T-cell (primary cell): ENCODE measurements around the gene NUMB. TPM values are rescaled to one million over a fixed set of nuclear protein-coding genes. Genes with fewer than 3 reads are reported as not detected.

Experiments used
- ATAC-seq, 4 experiments: fragments of 200-7000 bp in 3 of 4; fragments of 150-1000 bp in 1 of 4; cut with Tn5 transposase; replicated peaks in 1 of 4; 1 replicate in 3 of 4; 2 replicates in 1 of 4; pipeline ENCODE4 v1.10.0; 2021; ENCODE audit warnings: moderate library complexity in 3 of 4, mild to moderate bottlenecking in 2 of 4, moderate number of reproducible peaks in 1 of 4
- CTCF ChIA-PET, 2 donors: fragments of 300-600 bp; sonication (Branson Sonifier 250); formaldehyde crosslinking; loops; one replicate each; lab custom pipeline; 2022; ENCODE audit warnings: antibody characterized with exemption in 2 of 2; lab: Charles Lee
- POLR2A ChIA-PET, 2 donors: fragments of 300-600 bp; sonication (Branson Sonifier 250); formaldehyde crosslinking; loops; one replicate each; lab custom pipeline; 2022; ENCODE audit warnings: antibody characterized with exemption in 2 of 2; lab: Charles Lee
- DNase-seq, 35 experiments: peaks; one replicate each; pipeline versions ENCODE4 v3.0.0 to v3.0.0-alpha.2; 2013 to 2023
- H3K27ac ChIP-seq: one replicate; pipeline ENCODE4 v1.5.1; 2013; ENCODE audit warnings: low read length
- H3K27me3 ChIP-seq, 2 experiments: replicated peaks in 1 of 2; 1 replicate in 1 of 2; 2 replicates in 1 of 2; pipeline versions ENCODE4 v1.6.1 to v1.7.0; 2013; ENCODE audit warnings: low read length in 1 of 2, mixed read lengths in 1 of 2; ENCODE audit not compliant: control insufficient read depth in 2 of 2, insufficient read depth in 2 of 2; ENCODE audit errors: extremely low read depth in 1 of 2
- H3K36me3 ChIP-seq, 2 donors: 1 replicate in 1 of 2; 2 replicates in 1 of 2; pipeline versions ENCODE4 v1.6.1 to v1.7.0; 2013; ENCODE audit warnings: low read length in 1 of 2; ENCODE audit not compliant: control insufficient read depth in 2 of 2, insufficient read depth in 1 of 2; ENCODE audit errors: extremely low read depth in 1 of 2
- H3K4me1 ChIP-seq, 2 experiments: 1 replicate in 1 of 2; 2 replicates in 1 of 2; pipeline versions ENCODE4 v1.6.1 to v1.7.0; 2013; ENCODE audit warnings: low read length in 2 of 2, mixed read lengths in 1 of 2; ENCODE audit not compliant: insufficient read depth in 2 of 2, control insufficient read depth in 1 of 2; ENCODE audit errors: extremely low read depth in 1 of 2
- H3K4me3 ChIP-seq, 2 donors: 1 replicate in 1 of 2; 2 replicates in 1 of 2; pipeline versions ENCODE4 v1.5.1 to v1.7.0; 2013; ENCODE audit warnings: mild to moderate bottlenecking in 2 of 2, low read length in 1 of 2, moderate library complexity in 1 of 2; ENCODE audit not compliant: control insufficient read depth in 1 of 2; ENCODE audit errors: extremely low read depth in 1 of 2
- H3K9me3 ChIP-seq: 2 replicates; pipeline ENCODE4 v1.7.0; 2013
- H3K27ac Mint-ChIP-seq, 2 donors: one replicate each; pipeline ENCODE4 v1.8.0; 2020 to 2021; ENCODE audit warnings: mild to moderate bottlenecking in 2 of 2, mixed read lengths in 2 of 2
- H3K27me3 Mint-ChIP-seq, 2 donors: one replicate each; pipeline ENCODE4 v1.8.0; 2021 to 2022; ENCODE audit warnings: mixed read lengths in 2 of 2
- H3K36me3 Mint-ChIP-seq: one replicate; pipeline ENCODE4 v1.8.0; 2021; ENCODE audit warnings: mixed read lengths
- H3K4me1 Mint-ChIP-seq, 3 donors: one replicate each; pipeline ENCODE4 v1.8.0; 2020 to 2022; ENCODE audit warnings: mixed read lengths in 3 of 3, mild to moderate bottlenecking in 1 of 3
- H3K4me3 Mint-ChIP-seq, 3 donors: one replicate each; pipeline ENCODE4 v1.8.0; 2020 to 2022; ENCODE audit warnings: mild to moderate bottlenecking in 3 of 3, mixed read lengths in 3 of 3, moderate library complexity in 3 of 3
- H3K9me3 Mint-ChIP-seq, 3 donors: one replicate each; pipeline ENCODE4 v1.8.0; 2020 to 2022; ENCODE audit warnings: mixed read lengths in 3 of 3
- WGBS: methylation state at CpG from one replicate; pipeline ENCODE4 v1.1.5; 2013; ENCODE audit warnings: missing lambda C conversion rate; ENCODE audit not compliant: insufficient coverage; 5-methylcytosine and 5-hydroxymethylcytosine counted together
- total RNA-seq, 35 experiments: library from RNA in 6 of 35; stranded (reverse) in 6 of 35; fragments of 120-200 nt in 1 of 35; gene quantifications; one replicate each; pipeline versions ENCODE4 v1.2.1 to v1.2.4 and lab custom pipeline; 2013 to 2026

NUMB gene
- total RNA-seq, 5 donors from 2014 or later (not counting 1 experiment from before 2014, with no cell fraction given) = 45.1 to 52.6 (median 49.1) TPM

GRCh38 chr14:73255693-73256225 lies 202.6 kb downstream of the NUMB start:
- DNase-seq (no peak), ATAC-seq (no peak)
- Mint-ChIP-seq H3K4me3 (no peak overlapping the region), H3K9me3 (no peaks in the 10 kb centered on the region), H3K36me3 (no peaks in the 10 kb centered on the region), H3K27me3 (no peaks in the 10 kb centered on the region), H3K4me1 (peaks cover 0 to 3% (median 0%) of the 10 kb centered on the region in 3 donors), H3K27ac (no peak overlapping the region)
- 90% methylated on average over 9 of the region's 9 CpGs for WGBS
- Histone ChIP-seq H3K9me3 (no peaks in the 10 kb centered on the region), H3K27ac (no peak overlapping the region), H3K27me3 (peaks cover 0 to 13% of the 10 kb centered on the region in 2 experiments), H3K4me3 (no peak overlapping the region), H3K4me1 (no peaks in the 10 kb centered on the region), H3K36me3 (no peaks in the 10 kb centered on the region)
- CTCF ChIA-PET = no interaction called here
- POLR2A ChIA-PET = no interaction called here

GRCh38 chr14:73255005-73255400 lies 203.3 kb downstream of the NUMB start:
- H3K4me1 Mint-ChIP-seq = peaks cover 0 to 3% (median 0%) of the 10 kb centered on the region in 3 donors

GRCh38 chr14:73254247-73255004 lies 203.9 kb downstream of the NUMB start:
- no peak overlapping the region for H3K27ac Mint-ChIP-seq
- no peaks in the 10 kb centered on the region for H3K9me3 Mint-ChIP-seq
- H3K27ac ChIP-seq = no peak overlapping the region
- ATAC-seq = no peak
- peaks cover 0 to 3% (median 0%) of the 10 kb centered on the region in 3 donors for H3K4me1 Mint-ChIP-seq
- no peaks in the 10 kb centered on the region for H3K27me3 Mint-ChIP-seq
- CTCF ChIA-PET = no interaction called here
- no peak overlapping the region for H3K4me3 Mint-ChIP-seq
- POLR2A ChIA-PET = no interaction called here
- H3K4me3 ChIP-seq = no peak overlapping the region
- no peaks in the 10 kb centered on the region for H3K9me3 ChIP-seq
- no peaks in the 10 kb centered on the region for H3K36me3 Mint-ChIP-seq
- no peaks in the 10 kb centered on the region for H3K4me1 ChIP-seq
- no peaks in the 10 kb centered on the region for H3K36me3 ChIP-seq
- no peak for DNase-seq
- peaks cover 0 to 6% of the 10 kb centered on the region in 2 experiments for H3K27me3 ChIP-seq
- WGBS = 85% methylated on average over 18 of the region's 28 CpGs

More at GRCh38 chr14:73255005-73255400, 203.3 kb downstream of the NUMB start:
- Histone ChIP-seq H3K4me3 (no peak overlapping the region), H3K9me3 (no peaks in the 10 kb centered on the region), H3K27ac (no peak overlapping the region), H3K36me3 (no peaks in the 10 kb centered on the region), H3K27me3 (peaks cover 0 to 8% of the 10 kb centered on the region in 2 experiments), H3K4me1 (no peaks in the 10 kb centered on the region)
- H3K36me3 Mint-ChIP-seq = no peaks in the 10 kb centered on the region
- ATAC-seq = no peak
- WGBS = 82% methylated on average over 3 of the region's 6 CpGs
- DNase-seq = no peak
- ChIA-PET POLR2A (no interaction called here), CTCF (no interaction called here)
- H3K9me3 Mint-ChIP-seq = no peaks in the 10 kb centered on the region
- no peak overlapping the region for H3K27ac Mint-ChIP-seq
- H3K4me3 Mint-ChIP-seq = no peak overlapping the region
- no peaks in the 10 kb centered on the region for H3K27me3 Mint-ChIP-seq

GRCh38 chr14:73253721-73254120 lies 204.6 kb downstream of the NUMB start:
- Mint-ChIP-seq H3K9me3 (no peaks in the 10 kb centered on the region), H3K27me3 (no peaks in the 10 kb centered on the region), H3K4me3 (no peak overlapping the region), H3K4me1 (peaks cover 0 to 3% (median 0%) of the 10 kb centered on the region in 3 donors), H3K27ac (no peak overlapping the region), H3K36me3 (no peaks in the 10 kb centered on the region)
- 89% methylated on average over 12 of the region's 12 CpGs for WGBS
- H3K4me1 ChIP-seq = no peaks in the 10 kb centered on the region
- H3K27ac ChIP-seq = no peak overlapping the region
- DNase-seq (no peak), ATAC-seq (no peak)
- H3K9me3 ChIP-seq = no peaks in the 10 kb centered on the region
- ChIA-PET POLR2A (no interaction called here), CTCF (no interaction called here)
- peaks cover 0 to 6% of the 10 kb centered on the region in 2 experiments for H3K27me3 ChIP-seq
- H3K36me3 ChIP-seq = no peaks in the 10 kb centered on the region
- H3K4me3 ChIP-seq = no peak overlapping the region

- Histone ChIP-seq H3K4me1 (no peaks in the 10 kb centered on the region), H3K27me3 (peaks cover 0 to 6% of the 10 kb centered on the region in 2 experiments), H3K4me3 (no peak overlapping the region), H3K27ac (no peak overlapping the region), H3K36me3 (no peaks in the 10 kb centered on the region), H3K9me3 (no peaks in the 10 kb centered on the region)
- Mint-ChIP-seq H3K4me3 (no peak overlapping the region), H3K9me3 (no peaks in the 10 kb centered on the region), H3K27ac (no peak overlapping the region), H3K4me1 (peaks cover 0 to 3% (median 0%) of the 10 kb centered on the region in 3 donors), H3K36me3 (no peaks in the 10 kb centered on the region), H3K27me3 (no peaks in the 10 kb centered on the region)
- ATAC-seq = peak in 1 of 4 experiments; percentile 16
- POLR2A ChIA-PET = no interaction called here
- CTCF ChIA-PET = no interaction called here
- 91% methylated on average over 9 of the region's 10 CpGs for WGBS
- DNase-seq = no peak
Observed at GRCh38 chr14:73253323-73253610, 205.1 kb downstream of the NUMB start.

GRCh38 chr14:73252491-73253322 lies 205.6 kb downstream of the NUMB start:
- ChIA-PET CTCF (no interaction called here), POLR2A (no interaction called here)
- H3K27me3 ChIP-seq = peaks cover 0 to 10% of the 10 kb centered on the region in 2 experiments
- DNase-seq (no peak), ATAC-seq (no peak)
- Mint-ChIP-seq H3K4me1 (peaks cover 0 to 4% (median under 1%) of the 10 kb centered on the region in 3 donors), H3K27me3 (no peaks in the 10 kb centered on the region), H3K4me3 (no peak overlapping the region), H3K9me3 (no peaks in the 10 kb centered on the region), H3K36me3 (no peaks in the 10 kb centered on the region), H3K27ac (no peak overlapping the region)
- no peak overlapping the region for H3K4me3 ChIP-seq
- H3K4me1 ChIP-seq = peaks cover 0 to 3% of the 10 kb centered on the region in 2 experiments
- H3K36me3 ChIP-seq = no peaks in the 10 kb centered on the region
- WGBS = 86% methylated on average over 25 of the region's 29 CpGs
- no peaks in the 10 kb centered on the region for H3K9me3 ChIP-seq
- no peak overlapping the region for H3K27ac ChIP-seq
